ENCODE results near the gene AR.

DNA sequence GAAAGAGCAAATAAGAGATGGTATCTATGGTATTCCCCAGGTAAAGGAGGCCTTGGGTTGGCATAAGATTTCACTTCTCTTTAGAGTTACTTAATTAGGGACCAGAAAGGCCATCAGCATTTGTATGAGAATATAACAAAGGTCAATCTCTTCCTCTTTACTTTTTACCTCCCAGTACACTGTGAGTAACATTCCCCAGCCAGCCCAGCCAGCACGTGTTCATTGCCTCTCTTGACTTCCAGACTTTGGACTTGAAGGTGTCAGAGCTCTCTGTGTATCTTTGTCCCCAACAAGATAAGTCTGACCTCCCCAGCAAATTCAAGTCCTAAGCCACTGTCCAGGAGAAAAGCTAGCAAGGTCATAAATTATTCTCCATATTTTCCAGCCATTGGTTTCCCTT is 110.5 kb downstream of the AR start:
- TF ChIP-seq, protein P1, sequence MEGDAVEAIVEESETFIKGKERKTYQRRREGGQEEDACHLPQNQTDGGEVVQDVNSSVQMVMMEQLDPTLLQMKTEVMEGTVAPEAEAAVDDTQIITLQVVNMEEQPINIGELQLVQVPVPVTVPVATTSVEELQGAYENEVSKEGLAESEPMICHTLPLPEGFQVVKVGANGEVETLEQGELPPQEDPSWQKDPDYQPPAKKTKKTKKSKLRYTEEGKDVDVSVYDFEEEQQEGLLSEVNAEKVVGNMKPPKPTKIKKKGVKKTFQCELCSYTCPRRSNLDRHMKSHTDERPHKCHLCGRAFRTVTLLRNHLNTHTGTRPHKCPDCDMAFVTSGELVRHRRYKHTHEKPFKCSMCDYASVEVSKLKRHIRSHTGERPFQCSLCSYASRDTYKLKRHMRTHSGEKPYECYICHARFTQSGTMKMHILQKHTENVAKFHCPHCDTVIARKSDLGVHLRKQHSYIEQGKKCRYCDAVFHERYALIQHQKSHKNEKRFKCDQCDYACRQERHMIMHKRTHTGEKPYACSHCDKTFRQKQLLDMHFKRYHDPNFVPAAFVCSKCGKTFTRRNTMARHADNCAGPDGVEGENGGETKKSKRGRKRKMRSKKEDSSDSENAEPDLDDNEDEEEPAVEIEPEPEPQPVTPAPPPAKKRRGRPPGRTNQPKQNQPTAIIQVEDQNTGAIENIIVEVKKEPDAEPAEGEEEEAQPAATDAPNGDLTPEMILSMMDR (IDR thresholded peaks at IDR 0.05), result no peak
- TF ChIP-seq EP300 (IDR thresholded peaks at IDR 0.05), result no peak
- no peak for TF ChIP-seq POLR2A (IDR thresholded peaks at IDR 0.05; ENCODE audit: low read depth)
- no peak for TF ChIP-seq POLR2AphosphoS5 (IDR thresholded peaks at IDR 0.05)

All from esophagus muscularis mucosa (tissue), 4 donors.